SU-DHL-6 (cell line): ENCODE results near the gene DCT.

Source experiments
- H2AFZ ChIP-seq: fragments of 200-600 bp; sonication (generic); 2 replicates; pipeline ENCODE4 v1.6.1; 2014; ENCODE audit warnings: low read depth, mild to moderate bottlenecking, moderate library complexity, mixed read lengths, antibody characterized with exemption, low read length; ENCODE audit not compliant: severe bottlenecking
- H3F3A ChIP-seq: fragments of 200-600 bp; shearing (Covaris generic); 2 replicates; pipeline ENCODE4 v1.6.0; 2016; ENCODE audit warnings: antibody characterized with exemption, mild to moderate bottlenecking; ENCODE audit not compliant: insufficient read depth
- H3K27ac ChIP-seq: fragments of 200-600 bp; sonication (generic); 2 replicates; pipeline ENCODE4 v1.5.1; 2016; ENCODE audit warnings: low read depth, mild to moderate bottlenecking, low read length, moderate library complexity, mixed read lengths
- H3K27me3 ChIP-seq: fragments of 200-600 bp; sonication (generic), shearing (Covaris generic); 2 replicates; pipeline ENCODE4 v1.6.0; 2014; ENCODE audit warnings: mild to moderate bottlenecking, low read length
- H3K36me3 ChIP-seq: fragments of 200-600 bp; sonication (generic); 2 replicates; pipeline ENCODE4 v1.6.1; 2014; ENCODE audit warnings: mild to moderate bottlenecking, low read length, mixed read lengths
- H3K4me2 ChIP-seq: fragments of 300-600, 200-600 bp; shearing (Covaris generic), sonication (generic); 2 replicates; pipeline ENCODE4 v1.6.0; 2014; ENCODE audit warnings: low read length, low read depth, mild to moderate bottlenecking; ENCODE audit not compliant: poor library complexity, severe bottlenecking
- H3K4me3 ChIP-seq: fragments of 200-600 bp; sonication (generic); 2 replicates; pipeline ENCODE4 v1.5.1; 2014; ENCODE audit warnings: antibody characterized with exemption, low read length, mild to moderate bottlenecking, mixed read lengths; ENCODE audit not compliant: insufficient read depth, poor library complexity, severe bottlenecking
- H3K79me2 ChIP-seq: fragments of 200-600 bp; sonication (generic); 2 replicates; pipeline ENCODE4 v1.6.1; 2014; ENCODE audit warnings: mild to moderate bottlenecking, low read length, moderate library complexity; ENCODE audit not compliant: insufficient read depth
- H3K9ac ChIP-seq: fragments of 200-600 bp; sonication (generic); 2 replicates; pipeline ENCODE4 v1.7.0; 2014; ENCODE audit warnings: mild to moderate bottlenecking, low read length
- H3K9me2 ChIP-seq: fragments of 200-600 bp; sonication (generic); replicated peaks from 2 replicates; pipeline ENCODE4 v1.6.1; 2014; ENCODE audit warnings: low read length; ENCODE audit not compliant: insufficient read depth
- H3K9me3 ChIP-seq: fragments of 200-600 bp; sonication (generic); 2 replicates; pipeline ENCODE4 v1.6.1; 2014; ENCODE audit warnings: low read length, mixed read lengths; ENCODE audit not compliant: insufficient read depth
- H4K20me1 ChIP-seq: fragments of 200-600 bp; sonication (generic); 2 replicates; pipeline ENCODE4 v1.6.1; 2014; ENCODE audit warnings: low read depth, mild to moderate bottlenecking, antibody characterized with exemption, low read length, moderate library complexity, mixed read lengths
- EZH2phosphoT487 ChIP-seq: fragments of 200-600 bp; sonication (generic), shearing (Covaris generic); conservative IDR thresholded peaks from 2 replicates; pipeline ENCODE4 v1.6.1; 2018; ENCODE audit warnings: mild to moderate bottlenecking, antibody characterized with exemption, low read length, moderate library complexity, mixed read lengths
- TF ChIP-seq, protein P1 (sequence below): fragments of 200-600 bp; sonication (generic); IDR thresholded peaks from one replicate; pipeline ENCODE4 v1.5.1; 2017; ENCODE audit warnings: antibody characterized with exemption, mild to moderate bottlenecking, low read length, moderate library complexity; ENCODE audit not compliant: insufficient read depth, poor library complexity, severe bottlenecking

The DCT gene

DNA sequence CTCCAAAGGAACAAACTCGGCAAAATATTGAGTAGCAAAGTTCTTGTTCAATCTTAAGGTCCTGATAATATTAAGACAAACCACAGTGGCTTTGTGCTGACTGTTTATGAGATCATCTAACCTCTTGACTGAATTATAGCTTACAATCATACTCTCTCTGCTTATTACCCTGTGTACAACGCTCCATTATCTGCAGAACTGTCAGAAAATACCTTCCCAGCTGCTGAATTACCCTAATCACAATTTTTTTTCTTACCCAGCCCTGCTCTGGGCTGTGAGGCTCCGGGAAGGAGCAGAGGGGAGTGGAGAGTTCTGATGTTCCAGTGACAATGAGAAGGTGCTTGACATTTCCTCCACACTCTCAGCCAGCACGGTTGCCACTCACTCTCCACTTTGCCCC, 64.8 kb downstream of the DCT start:
- H3K9ac ChIP-seq = no peak overlapping the region
- no peak overlapping the region for H3K4me2 ChIP-seq
- no peak for TF ChIP-seq EZH2phosphoT487
- TF ChIP-seq, protein P1, sequence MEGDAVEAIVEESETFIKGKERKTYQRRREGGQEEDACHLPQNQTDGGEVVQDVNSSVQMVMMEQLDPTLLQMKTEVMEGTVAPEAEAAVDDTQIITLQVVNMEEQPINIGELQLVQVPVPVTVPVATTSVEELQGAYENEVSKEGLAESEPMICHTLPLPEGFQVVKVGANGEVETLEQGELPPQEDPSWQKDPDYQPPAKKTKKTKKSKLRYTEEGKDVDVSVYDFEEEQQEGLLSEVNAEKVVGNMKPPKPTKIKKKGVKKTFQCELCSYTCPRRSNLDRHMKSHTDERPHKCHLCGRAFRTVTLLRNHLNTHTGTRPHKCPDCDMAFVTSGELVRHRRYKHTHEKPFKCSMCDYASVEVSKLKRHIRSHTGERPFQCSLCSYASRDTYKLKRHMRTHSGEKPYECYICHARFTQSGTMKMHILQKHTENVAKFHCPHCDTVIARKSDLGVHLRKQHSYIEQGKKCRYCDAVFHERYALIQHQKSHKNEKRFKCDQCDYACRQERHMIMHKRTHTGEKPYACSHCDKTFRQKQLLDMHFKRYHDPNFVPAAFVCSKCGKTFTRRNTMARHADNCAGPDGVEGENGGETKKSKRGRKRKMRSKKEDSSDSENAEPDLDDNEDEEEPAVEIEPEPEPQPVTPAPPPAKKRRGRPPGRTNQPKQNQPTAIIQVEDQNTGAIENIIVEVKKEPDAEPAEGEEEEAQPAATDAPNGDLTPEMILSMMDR = no peak
- no peaks in the 10 kb centered on the region for H3K79me2 ChIP-seq
- no peaks in the 10 kb centered on the region for H3K9me3 ChIP-seq
- H3K4me3 ChIP-seq = no peak overlapping the region
- H2AFZ ChIP-seq = no peak overlapping the region
- no peaks in the 10 kb centered on the region for H3K27me3 ChIP-seq
- no peaks in the 10 kb centered on the region for H3K9me2 ChIP-seq
- H3K36me3 ChIP-seq = no peaks in the 10 kb centered on the region
- no peak overlapping the region for H3K27ac ChIP-seq
- H4K20me1 ChIP-seq = no peaks in the 10 kb centered on the region
- no peaks in the 10 kb centered on the region for H3F3A ChIP-seq

DNA sequence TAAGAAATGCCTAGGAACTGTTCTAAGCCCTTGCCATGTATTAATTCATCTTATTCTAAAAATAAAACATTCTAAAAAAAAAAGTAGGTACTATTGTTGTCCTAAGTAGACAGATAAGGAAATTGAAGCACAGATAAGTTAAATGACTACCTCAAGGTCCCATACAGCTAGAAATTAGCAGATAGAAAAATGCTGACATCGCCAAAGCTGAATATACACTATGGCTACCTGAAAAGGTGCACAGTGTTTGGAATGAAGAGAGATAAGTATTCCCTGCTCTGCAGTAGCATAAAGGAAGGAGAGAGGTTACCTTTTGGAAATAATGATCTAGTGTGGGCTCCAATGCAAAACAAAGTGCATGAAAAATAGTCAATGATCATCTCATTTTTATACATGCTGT, 65.3 kb downstream of the DCT start:
- Histone ChIP-seq H2AFZ (no peak overlapping the region), H3K27me3 (no peaks in the 10 kb centered on the region), H3K9ac (no peak overlapping the region), H3K27ac (no peak overlapping the region), H3K36me3 (no peaks in the 10 kb centered on the region), H3K9me3 (no peaks in the 10 kb centered on the region), H4K20me1 (no peaks in the 10 kb centered on the region), H3F3A (no peaks in the 10 kb centered on the region), H3K9me2 (no peaks in the 10 kb centered on the region), H3K4me2 (no peak overlapping the region), H3K4me3 (no peak overlapping the region), H3K79me2 (no peaks in the 10 kb centered on the region)
- TF ChIP-seq EZH2phosphoT487 = no peak
- TF ChIP-seq, protein P1 = no peak

DNA sequence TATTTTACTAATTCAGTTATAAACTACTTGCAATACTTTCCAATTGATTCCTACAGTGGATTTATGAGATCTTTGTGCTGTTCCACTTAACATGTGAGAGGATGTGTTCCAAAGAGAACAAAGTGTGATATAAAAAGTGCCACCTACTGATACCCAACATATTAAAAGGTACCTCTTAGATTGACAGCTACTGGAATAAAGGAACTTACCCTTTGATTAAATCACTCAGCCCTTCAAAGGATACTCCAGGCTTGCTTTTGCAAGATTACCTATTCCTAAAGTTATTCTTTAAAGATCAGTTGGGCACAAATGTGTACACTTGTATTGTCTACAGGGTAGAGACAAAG, 65.9 kb downstream of the DCT start:
- no peak overlapping the region for H3K27ac ChIP-seq
- no peaks in the 10 kb centered on the region for H3K9me2 ChIP-seq
- no peaks in the 10 kb centered on the region for H3K79me2 ChIP-seq
- no peak overlapping the region for H3K9ac ChIP-seq
- no peak overlapping the region for H2AFZ ChIP-seq
- no peaks in the 10 kb centered on the region for H3K9me3 ChIP-seq
- H3F3A ChIP-seq = no peaks in the 10 kb centered on the region
- H4K20me1 ChIP-seq = no peaks in the 10 kb centered on the region
- H3K36me3 ChIP-seq = no peaks in the 10 kb centered on the region
- no peaks in the 10 kb centered on the region for H3K27me3 ChIP-seq
- TF ChIP-seq EZH2phosphoT487 = no peak
- TF ChIP-seq, protein P1 = no peak
- H3K4me3 ChIP-seq = no peak overlapping the region
- H3K4me2 ChIP-seq = no peak overlapping the region
